ENCODE results near the gene NPIPB6.
"Not testable (repeated sequence)": the region's sequence is repeated elsewhere in the genome, so short reads cannot be mapped to it uniquely, and the experiment has no call there.

The NPIPB6 gene

GRCh38 chr16:28363408-28363807 lies at the start of gene NPIPB6:
Gene NPIPB6 (minus strand): TSS chr16:28363508. CDS start chr16:28362822, 686 bp downstream.
- DNase-seq = not testable (repeated sequence)

GRCh38 chr16:28403220-28404072 lies 40.1 kb upstream of the NPIPB6 start, which contains the start of gene EIF3CL:
Gene EIF3CL (minus strand): TSS chr16:28403841. CDS start chr16:28403618, 223 bp downstream.
- not testable (repeated sequence) for DNase-seq

- DNase-seq = not testable (repeated sequence)
These were observed 28.7 kb upstream of the NPIPB6 start for GRCh38 chr16:28392054-28392453.

- DNase-seq = not testable (repeated sequence)
These were observed 19.0 kb upstream of the NPIPB6 start for GRCh38 chr16:28382177-28382867.

- DNase-seq = not testable (repeated sequence)
These were observed 14.5 kb upstream of the NPIPB6 start for GRCh38 chr16:28377822-28378221.

- DNase-seq = not testable (repeated sequence)
These were observed 13.9 kb upstream of the NPIPB6 start for GRCh38 chr16:28377108-28377625.

- DNase-seq = not testable (repeated sequence)
These were observed 11.8 kb upstream of the NPIPB6 start for GRCh38 chr16:28375115-28375514.

GRCh38 chr16:28374281-28374680 lies 11.0 kb upstream of the NPIPB6 start:
- not testable (repeated sequence) for DNase-seq

- DNase-seq = not testable (repeated sequence)
These were observed 4.6 kb upstream of the NPIPB6 start for GRCh38 chr16:28367926-28368325.

GRCh38 chr16:28364268-28365173 lies 1.2 kb upstream of the NPIPB6 start:
- not testable (repeated sequence) for DNase-seq

GRCh38 chr16:28362600-28362999 lies 708 bp downstream of the NPIPB6 start:
- not testable (repeated sequence) for DNase-seq

- not testable (repeated sequence) for DNase-seq
These were observed 25.1 kb downstream of the NPIPB6 start for GRCh38 chr16:28338230-28338629.

GRCh38 chr16:28336940-28337710 lies 26.2 kb downstream of the NPIPB6 start:
- not testable (repeated sequence) for DNase-seq

GRCh38 chr16:28335678-28336077 lies 27.6 kb downstream of the NPIPB6 start:
- not testable (repeated sequence) for DNase-seq

- not testable (repeated sequence) for DNase-seq
These were observed 30.7 kb downstream of the NPIPB6 start for GRCh38 chr16:28332632-28333031.

GRCh38 chr16:28330981-28331380 lies 32.3 kb downstream of the NPIPB6 start:
- not testable (repeated sequence) for DNase-seq

- not testable (repeated sequence) for DNase-seq
These were observed 33.1 kb downstream of the NPIPB6 start for GRCh38 chr16:28330232-28330631.

- peak; percentile 35 to 49 for DNase-seq
These were observed 36.3 kb downstream of the NPIPB6 start for GRCh38 chr16:28326881-28327610.

- DNase-seq = no peak
These were observed 38.4 kb downstream of the NPIPB6 start for GRCh38 chr16:28324887-28325279.

- DNase-seq = no peak
These were observed 38.9 kb downstream of the NPIPB6 start for GRCh38 chr16:28324235-28324886.

Data from AML-193 (cell line).